Measurements from ENCODE around the gene RASA1. TPM values are rescaled to one million over a fixed set of nuclear protein-coding genes. Genes with fewer than 3 reads are reported as not detected.

The RASA1 gene
- total and polyA plus RNA-seq, 7 experiments from 2014 or later, result 5.9 to 30.7 (median 24.9) TPM

DNA sequence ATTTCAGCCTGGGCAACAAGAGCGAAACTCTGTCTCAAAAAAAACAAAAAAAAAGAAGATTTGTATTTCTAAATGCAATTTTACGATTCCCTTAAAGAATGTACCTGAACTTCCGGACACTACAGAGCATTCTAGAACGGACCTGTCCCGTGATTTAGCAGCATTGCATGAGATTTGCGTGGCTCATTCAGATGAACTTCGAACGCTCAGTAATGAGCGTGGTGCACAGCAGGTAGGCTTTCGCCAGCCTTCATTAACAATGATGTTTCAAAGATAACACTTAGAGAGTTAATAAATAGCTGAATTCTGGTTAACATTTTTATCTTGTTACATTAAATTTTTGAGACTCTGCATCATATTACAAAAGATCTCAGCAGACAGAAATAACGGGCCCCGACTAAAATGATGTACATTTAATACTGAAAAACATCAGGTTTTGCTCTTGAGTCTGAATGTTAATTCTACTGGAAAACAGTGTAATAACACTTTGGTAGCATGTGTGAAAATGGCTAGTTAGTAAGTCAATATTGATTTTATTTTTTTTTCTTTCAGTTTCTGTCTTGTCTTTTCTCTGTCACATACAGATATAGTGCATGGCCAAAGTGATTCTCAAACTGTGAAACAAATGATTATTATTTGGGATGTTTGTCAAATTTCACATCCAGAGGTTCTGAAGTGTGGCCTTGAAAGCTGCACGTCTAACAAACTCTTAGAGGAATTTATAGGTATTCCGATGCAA, 121.8 kb downstream of the RASA1 start:
- peaks cover 24 to 68% (median 50%) of the 10 kb centered on the region in 3 experiments for H3K36me3 ChIP-seq (ENCODE audit: control insufficient read depth in 2 of 3, insufficient read depth in 3 of 3, low read length in 3 of 3)
- no peaks in the 10 kb centered on the region for H3K9me3 ChIP-seq (ENCODE audit: control insufficient read depth in 2 of 3, low read length in 3 of 3)
- no peak overlapping the region for H3K4me3 ChIP-seq (ENCODE audit: low read length)
- Mint-ChIP-seq H3K27ac (peak overlapping the region in 5 of 9 donors; percentile 33 to 77 (median 69)), H3K27me3 (no peaks in the 10 kb centered on the region), H3K4me3 (no peak overlapping the region), H3K4me1 (peaks cover 4 to 27% (median 10%) of the 10 kb centered on the region in 7 donors), H3K36me3 (peaks cover 8 to 54% (median 23%) of the 10 kb centered on the region in 5 donors), H3K9me3 (no peaks in the 10 kb centered on the region)
- POLR2A ChIA-PET, result interaction anchor here (1.4 kb wide), 1 partner anchor 16 kb away, joined by 3 read pairs; no protein-coding TSS in a partner anchor
- ATAC-seq (no peak), DNase-seq (no peak)
- no peaks in the 10 kb centered on the region for H3K4me1 ChIP-seq (ENCODE audit: control insufficient read depth in 2 of 2, insufficient read depth in 2 of 2, low read length in 2 of 2)
- H3K27me3 ChIP-seq (ENCODE audit: control insufficient read depth in 2 of 2, insufficient read depth in 2 of 2, low read length in 2 of 2), result no peaks in the 10 kb centered on the region
- intact Hi-C loops (cut with micrococcal nuclease), result loop anchor here in 1 of 2 donors (5.0 kb wide), 1 partner anchor 47 kb away; no protein-coding TSS in a partner anchor
- CTCF ChIA-PET, result interaction anchor here (1.4 kb wide), 1 partner anchor 403 kb away, joined by 4 read pairs; no protein-coding TSS in a partner anchor
- no peak overlapping the region for H3K27ac ChIP-seq (ENCODE audit: low read depth, low read length)

GRCh38 chr5:87390075-87390474, 122.4 kb downstream of the RASA1 start:
- peaks cover 25 to 74% (median 50%) of the 10 kb centered on the region in 3 experiments for H3K36me3 ChIP-seq (ENCODE audit: control insufficient read depth in 2 of 3, insufficient read depth in 3 of 3, low read length in 3 of 3)
- Mint-ChIP-seq H3K4me3 (no peak overlapping the region), H3K4me1 (peaks cover 6 to 33% (median 14%) of the 10 kb centered on the region in 7 donors), H3K9me3 (no peaks in the 10 kb centered on the region), H3K27ac (peak overlapping the region in 8 of 9 donors; percentile 1 to 77 (median 46)), H3K27me3 (no peaks in the 10 kb centered on the region), H3K36me3 (peaks cover 14 to 60% (median 23%) of the 10 kb centered on the region in 5 donors)
- DNase-seq, result no peak
- no peaks in the 10 kb centered on the region for H3K4me1 ChIP-seq (ENCODE audit: control insufficient read depth in 2 of 2, insufficient read depth in 2 of 2, low read length in 2 of 2)
- no peak for ATAC-seq
- no peaks in the 10 kb centered on the region for H3K9me3 ChIP-seq (ENCODE audit: control insufficient read depth in 2 of 3, low read length in 3 of 3)
- no peak overlapping the region for H3K27ac ChIP-seq (ENCODE audit: low read depth, low read length)
- CTCF ChIA-PET, result interaction anchor here (1.4 kb wide), 1 partner anchor 404 kb away, joined by 4 read pairs; no protein-coding TSS in a partner anchor
- intact Hi-C loops (cut with micrococcal nuclease), result loop anchor here in 1 of 2 donors (5.0 kb wide), 1 partner anchor 48 kb away; no protein-coding TSS in a partner anchor
- POLR2A ChIA-PET, result interaction anchor here (1.4 kb wide), 1 partner anchor 15 kb away, joined by 3 read pairs; no protein-coding TSS in a partner anchor
- no peak overlapping the region for H3K4me3 ChIP-seq (ENCODE audit: low read length)
- no peaks in the 10 kb centered on the region for H3K27me3 ChIP-seq (ENCODE audit: control insufficient read depth in 2 of 2, insufficient read depth in 2 of 2, low read length in 2 of 2)

GRCh38 chr5:87390576-87391199, 123.0 kb downstream of the RASA1 start:
- Histone ChIP-seq H3K4me3 (ENCODE audit: low read length) (no peak overlapping the region), H3K9me3 (ENCODE audit: control insufficient read depth in 2 of 3, low read length in 3 of 3) (no peaks in the 10 kb centered on the region), H3K4me1 (ENCODE audit: control insufficient read depth in 2 of 2, insufficient read depth in 2 of 2, low read length in 2 of 2) (no peaks in the 10 kb centered on the region), H3K27me3 (ENCODE audit: control insufficient read depth in 2 of 2, insufficient read depth in 2 of 2, low read length in 2 of 2) (no peaks in the 10 kb centered on the region), H3K27ac (ENCODE audit: low read depth, low read length) (no peak overlapping the region), H3K36me3 (ENCODE audit: control insufficient read depth in 2 of 3, insufficient read depth in 3 of 3, low read length in 3 of 3) (peaks cover 25 to 80% (median 50%) of the 10 kb centered on the region in 3 experiments)
- Mint-ChIP-seq H3K36me3 (peaks cover 14 to 63% (median 26%) of the 10 kb centered on the region in 5 donors), H3K4me3 (no peak overlapping the region), H3K4me1 (peaks cover 6 to 37% (median 15%) of the 10 kb centered on the region in 7 donors), H3K27ac (peak overlapping the region in 8 of 9 donors; percentile 7 to 77 (median 47)), H3K9me3 (no peaks in the 10 kb centered on the region), H3K27me3 (no peaks in the 10 kb centered on the region)
- no peak for DNase-seq
- POLR2A ChIA-PET, result no interaction called here
- intact Hi-C loops (cut with micrococcal nuclease), result loop anchor here in 1 of 2 donors (5.0 kb wide), 1 partner anchor 48 kb away; no protein-coding TSS in a partner anchor
- CTCF ChIA-PET, result interaction anchor here (1.4 kb wide), 1 partner anchor 404 kb away, joined by 4 read pairs; no protein-coding TSS in a partner anchor
- no peak for ATAC-seq

- H3K4me3 Mint-ChIP-seq, result no peak overlapping the region
- peaks cover 14 to 61% (median 28%) of the 10 kb centered on the region in 5 donors for H3K36me3 Mint-ChIP-seq
- DNase-seq (no peak), ATAC-seq (no peak)
- H3K9me3 Mint-ChIP-seq, result no peaks in the 10 kb centered on the region
- H3K36me3 ChIP-seq (ENCODE audit: control insufficient read depth in 2 of 3, insufficient read depth in 3 of 3, low read length in 3 of 3), result peaks cover 25 to 85% (median 42%) of the 10 kb centered on the region in 3 experiments
- intact Hi-C loops (cut with micrococcal nuclease), result loop anchor here (1.0 to 5.0 kb wide), 2 partner anchors 11 to 50 kb away; no protein-coding TSS in a partner anchor
- no peaks in the 10 kb centered on the region for H3K9me3 ChIP-seq (ENCODE audit: control insufficient read depth in 2 of 3, low read length in 3 of 3)
- H3K4me1 Mint-ChIP-seq, result peaks cover 6 to 40% (median 20%) of the 10 kb centered on the region in 7 donors
- H3K27ac Mint-ChIP-seq, result peak overlapping the region in 7 of 9 donors; percentile 3 to 79 (median 57)
- no peaks in the 10 kb centered on the region for H3K27me3 Mint-ChIP-seq
- CTCF ChIA-PET, result interaction anchor here (1.3 kb wide), 1 partner anchor 8 kb away, joined by 4 read pairs; no protein-coding TSS in a partner anchor
- no peaks in the 10 kb centered on the region for H3K27me3 ChIP-seq (ENCODE audit: control insufficient read depth in 2 of 2, insufficient read depth in 2 of 2, low read length in 2 of 2)
- H3K4me1 ChIP-seq (ENCODE audit: control insufficient read depth in 2 of 2, insufficient read depth in 2 of 2, low read length in 2 of 2), result no peaks in the 10 kb centered on the region
- no peak overlapping the region for H3K4me3 ChIP-seq (ENCODE audit: low read length)
- no peak overlapping the region for H3K27ac ChIP-seq (ENCODE audit: low read depth, low read length)
- POLR2A ChIA-PET, result interaction anchor here (0.6 kb wide), 1 partner anchor 51 kb away, joined by 3 read pairs; no protein-coding TSS in a partner anchor
These were observed 124.5 kb downstream of the RASA1 start for GRCh38 chr5:87392170-87392569.

DNA sequence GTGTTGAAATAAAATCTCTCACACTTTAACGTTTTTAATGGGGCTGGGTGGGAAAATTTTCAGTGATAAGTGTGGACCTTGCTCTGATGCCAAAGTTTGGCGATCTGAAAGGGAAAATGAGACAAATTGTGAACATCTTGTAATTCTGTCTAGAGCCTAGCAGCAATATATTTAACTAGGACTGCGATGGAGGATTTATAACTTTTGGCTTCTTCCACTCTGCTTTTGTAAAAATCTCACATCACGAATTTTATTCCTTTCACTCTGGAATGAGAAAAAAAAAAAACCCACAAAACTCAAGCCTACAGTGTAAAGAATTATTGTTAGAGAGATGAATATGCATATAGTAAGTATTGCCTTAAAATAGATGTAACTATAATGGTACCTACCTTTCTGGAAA, 125.1 kb downstream of the RASA1 start:
- Histone ChIP-seq H3K27me3 (ENCODE audit: control insufficient read depth in 2 of 2, insufficient read depth in 2 of 2, low read length in 2 of 2) (no peaks in the 10 kb centered on the region), H3K9me3 (ENCODE audit: control insufficient read depth in 2 of 3, low read length in 3 of 3) (no peaks in the 10 kb centered on the region), H3K27ac (ENCODE audit: low read depth, low read length) (no peak overlapping the region), H3K4me1 (ENCODE audit: control insufficient read depth in 2 of 2, insufficient read depth in 2 of 2, low read length in 2 of 2) (no peaks in the 10 kb centered on the region), H3K36me3 (ENCODE audit: control insufficient read depth in 2 of 3, insufficient read depth in 3 of 3, low read length in 3 of 3) (peaks cover 25 to 84% (median 45%) of the 10 kb centered on the region in 3 experiments), H3K4me3 (ENCODE audit: low read length) (no peak overlapping the region)
- no peak for ATAC-seq
- peaks cover 14 to 59% (median 28%) of the 10 kb centered on the region in 5 donors for H3K36me3 Mint-ChIP-seq
- intact Hi-C loops (cut with micrococcal nuclease), result loop anchor here (1.0 to 5.0 kb wide), 2 partner anchors 12 to 50 kb away; no protein-coding TSS in a partner anchor
- no peak overlapping the region for H3K4me3 Mint-ChIP-seq
- no peaks in the 10 kb centered on the region for H3K27me3 Mint-ChIP-seq
- peaks cover 6 to 38% (median 19%) of the 10 kb centered on the region in 7 donors for H3K4me1 Mint-ChIP-seq
- no peaks in the 10 kb centered on the region for H3K9me3 Mint-ChIP-seq
- DNase-seq, result no peak
- ChIA-PET POLR2A (no interaction called here), CTCF (interaction anchor here (1.3 kb wide), 1 partner anchor 7 kb away, joined by 4 read pairs; no protein-coding TSS in a partner anchor)
- H3K27ac Mint-ChIP-seq, result peak overlapping the region in 5 of 9 donors; percentile 3 to 79 (median 20)

DNA sequence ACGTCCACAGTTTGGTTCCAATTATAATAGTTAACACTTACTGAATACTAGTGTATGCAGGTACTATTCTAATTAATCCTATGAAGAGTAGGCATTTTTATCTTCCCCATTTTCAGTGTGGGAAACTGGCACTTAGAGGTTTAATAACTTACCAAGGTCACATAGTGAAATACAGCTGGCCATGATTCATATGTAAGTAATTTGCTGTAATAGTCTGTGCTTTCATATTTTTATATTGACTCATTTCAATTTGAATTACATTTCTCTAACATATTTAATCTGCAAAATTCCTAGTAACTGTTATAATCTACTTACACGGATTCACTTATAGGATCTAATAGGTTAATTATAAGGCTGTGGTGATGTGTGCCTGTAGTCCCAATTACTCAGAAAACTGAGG, 125.6 kb downstream of the RASA1 start:
- no peaks in the 10 kb centered on the region for H3K4me1 ChIP-seq (ENCODE audit: control insufficient read depth in 2 of 2, insufficient read depth in 2 of 2, low read length in 2 of 2)
- ChIA-PET CTCF (no interaction called here), POLR2A (no interaction called here)
- H3K36me3 ChIP-seq (ENCODE audit: control insufficient read depth in 2 of 3, insufficient read depth in 3 of 3, low read length in 3 of 3), result peaks cover 27 to 84% (median 46%) of the 10 kb centered on the region in 3 experiments
- H3K27ac Mint-ChIP-seq, result peak overlapping the region in 3 of 9 donors; percentile 33 to 74 (median 36)
- H3K27ac ChIP-seq (ENCODE audit: low read depth, low read length), result no peak overlapping the region
- H3K9me3 ChIP-seq (ENCODE audit: control insufficient read depth in 2 of 3, low read length in 3 of 3), result no peaks in the 10 kb centered on the region
- intact Hi-C loops (cut with micrococcal nuclease), result loop anchor here in 1 of 2 donors (5.0 kb wide), 1 partner anchor 51 kb away; no protein-coding TSS in a partner anchor
- peaks cover 6 to 34% (median 20%) of the 10 kb centered on the region in 7 donors for H3K4me1 Mint-ChIP-seq
- peaks cover 14 to 56% (median 26%) of the 10 kb centered on the region in 5 donors for H3K36me3 Mint-ChIP-seq
- H3K4me3 Mint-ChIP-seq, result no peak overlapping the region
- no peaks in the 10 kb centered on the region for H3K27me3 ChIP-seq (ENCODE audit: control insufficient read depth in 2 of 2, insufficient read depth in 2 of 2, low read length in 2 of 2)
- DNase-seq (no peak), ATAC-seq (no peak)
- H3K27me3 Mint-ChIP-seq, result no peaks in the 10 kb centered on the region
- no peaks in the 10 kb centered on the region for H3K9me3 Mint-ChIP-seq
- no peak overlapping the region for H3K4me3 ChIP-seq (ENCODE audit: low read length)
